HG02981 (cell line): ENCODE results near the gene NAGS.
"Not testable (repeated sequence)": the region's sequence is repeated elsewhere in the genome, so short reads cannot be mapped to it uniquely, and the experiment has no call there.

Experiments
- ATAC-seq: cut with Tn5 transposase; IDR thresholded peaks from one replicate; pipeline ENCODE4 v1.9.1; 2021; ENCODE audit warnings: mild to moderate bottlenecking, moderate library complexity; ENCODE audit not compliant: unreplicated experiment

Gene NAGS, protein sequence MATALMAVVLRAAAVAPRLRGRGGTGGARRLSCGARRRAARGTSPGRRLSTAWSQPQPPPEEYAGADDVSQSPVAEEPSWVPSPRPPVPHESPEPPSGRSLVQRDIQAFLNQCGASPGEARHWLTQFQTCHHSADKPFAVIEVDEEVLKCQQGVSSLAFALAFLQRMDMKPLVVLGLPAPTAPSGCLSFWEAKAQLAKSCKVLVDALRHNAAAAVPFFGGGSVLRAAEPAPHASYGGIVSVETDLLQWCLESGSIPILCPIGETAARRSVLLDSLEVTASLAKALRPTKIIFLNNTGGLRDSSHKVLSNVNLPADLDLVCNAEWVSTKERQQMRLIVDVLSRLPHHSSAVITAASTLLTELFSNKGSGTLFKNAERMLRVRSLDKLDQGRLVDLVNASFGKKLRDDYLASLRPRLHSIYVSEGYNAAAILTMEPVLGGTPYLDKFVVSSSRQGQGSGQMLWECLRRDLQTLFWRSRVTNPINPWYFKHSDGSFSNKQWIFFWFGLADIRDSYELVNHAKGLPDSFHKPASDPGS

GRCh38 chr17:44004077-44004760 lies at the start of gene NAGS:
Gene NAGS (plus strand): TSS chr17:44004622. CDS start chr17:44004664, 42 bp downstream.
- no peak for ATAC-seq

GRCh38 chr17:43956222-43956621 lies 48.2 kb upstream of the NAGS start:
- ATAC-seq = no peak

- no peak for ATAC-seq
Measured at GRCh38 chr17:43958748-43959352, 45.6 kb upstream of the NAGS start.

DNA sequence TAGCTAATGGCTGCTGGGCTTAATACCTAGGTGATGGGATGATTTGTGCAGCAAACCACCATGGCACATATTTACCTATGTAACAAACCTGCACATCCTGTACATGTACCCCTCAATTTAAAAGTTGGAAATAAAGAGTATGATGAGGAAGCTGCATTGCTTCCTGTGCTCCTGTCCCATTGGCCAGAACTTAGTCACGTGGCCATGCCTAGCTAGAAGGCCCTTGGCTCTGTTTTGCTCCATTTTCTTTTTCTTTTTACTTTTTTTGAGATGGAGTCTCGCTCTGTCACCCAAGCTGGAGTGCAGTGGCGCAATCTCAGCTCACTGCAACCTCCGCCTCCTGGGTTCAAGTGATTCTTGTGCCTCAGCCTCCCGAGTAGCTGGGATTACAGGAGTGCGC lies 43.1 kb upstream of the NAGS start:
- ATAC-seq = not testable (repeated sequence)

DNA sequence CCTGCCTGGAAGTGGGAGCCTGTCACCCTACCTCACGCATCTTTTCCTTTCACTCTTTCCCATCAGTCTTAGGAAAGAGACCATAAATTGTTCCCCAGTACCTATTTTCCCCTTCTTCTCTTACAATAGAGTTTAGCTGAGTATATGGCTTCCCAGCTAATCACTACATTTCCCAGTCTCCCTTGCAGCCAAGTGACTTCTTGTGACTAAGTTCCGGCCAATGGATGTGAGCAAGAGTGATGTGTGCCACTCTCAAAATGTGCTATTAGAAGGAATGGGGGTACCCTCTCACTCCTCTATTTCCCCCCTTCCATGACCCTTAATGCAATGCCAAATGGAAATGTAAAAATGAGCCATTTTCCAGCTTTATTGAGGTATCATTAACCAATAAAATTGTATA lies 42.5 kb upstream of the NAGS start:
- ATAC-seq = no peak

DNA sequence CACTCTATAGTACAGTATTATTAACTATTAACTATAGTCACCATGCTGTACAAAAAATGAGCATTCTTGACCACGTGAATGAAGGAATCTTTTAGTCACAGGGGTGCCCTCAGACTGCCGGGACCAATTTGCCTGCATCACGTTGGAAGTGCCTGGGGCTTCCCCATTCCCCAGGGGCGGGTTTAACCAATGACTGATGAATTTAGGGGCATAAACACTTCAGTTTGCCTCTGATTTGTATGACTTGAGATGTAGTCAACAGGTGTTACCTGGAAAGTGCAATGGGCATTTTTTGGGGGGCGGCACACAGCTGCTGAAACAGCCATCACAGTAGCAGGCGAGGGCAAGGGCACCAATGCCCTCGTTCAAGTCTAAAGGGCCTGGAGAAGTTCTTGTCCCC lies 41.9 kb upstream of the NAGS start:
- no peak for ATAC-seq

- ATAC-seq = no peak
Measured at GRCh38 chr17:43966276-43966675, 38.1 kb upstream of the NAGS start.

DNA sequence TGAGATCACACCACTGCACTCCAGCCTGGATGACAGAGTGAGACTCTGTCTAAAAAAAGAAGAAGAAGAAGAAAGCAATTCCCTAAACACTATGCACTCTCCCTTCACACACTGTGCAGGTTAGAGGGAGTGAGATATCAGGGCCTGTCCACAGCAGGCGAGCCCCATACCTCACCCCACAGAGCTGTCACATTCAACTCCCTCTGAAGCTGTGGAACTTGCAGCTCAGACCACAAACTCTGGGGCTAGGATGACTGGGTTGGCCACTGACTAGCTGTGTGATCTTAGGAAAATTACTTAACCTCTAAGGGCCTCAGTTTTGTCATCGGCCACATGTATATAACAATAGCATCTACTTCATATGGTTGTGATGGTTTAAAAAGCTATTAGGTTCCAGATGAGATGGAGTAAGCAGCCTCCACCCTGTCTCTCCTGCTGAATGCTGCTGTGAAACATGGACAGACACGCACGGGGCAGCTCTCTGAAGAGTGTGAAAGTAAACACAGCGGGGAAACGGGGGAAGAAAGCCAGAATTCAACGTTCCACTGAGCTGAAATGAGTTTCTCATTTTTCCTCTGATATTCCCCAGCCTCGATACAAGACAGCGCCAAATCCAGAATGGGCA lies 37.1 kb upstream of the NAGS start:
- ATAC-seq = no peak

DNA sequence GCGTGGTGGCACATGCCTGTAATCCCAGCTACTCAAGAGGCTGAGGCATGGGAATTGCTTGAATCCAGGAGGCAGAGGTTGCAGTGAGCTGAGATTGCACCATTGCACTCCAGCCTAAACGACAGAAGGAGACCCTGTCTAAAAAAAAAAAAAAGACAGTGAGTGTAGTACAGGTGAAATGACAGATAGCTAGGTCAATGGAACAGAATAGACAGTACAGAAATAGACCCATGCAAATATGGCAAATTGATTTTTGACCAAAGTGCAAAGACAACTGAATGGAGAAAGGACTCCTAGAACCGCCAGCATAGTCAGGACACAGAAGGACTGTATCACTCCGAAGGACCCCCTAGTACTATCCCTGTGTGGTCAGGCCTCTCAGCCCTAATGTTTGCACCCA lies 34.1 kb upstream of the NAGS start:
- no peak for ATAC-seq

- not testable (repeated sequence) for ATAC-seq
Measured at GRCh38 chr17:43971436-43971835, 33.0 kb upstream of the NAGS start.

DNA sequence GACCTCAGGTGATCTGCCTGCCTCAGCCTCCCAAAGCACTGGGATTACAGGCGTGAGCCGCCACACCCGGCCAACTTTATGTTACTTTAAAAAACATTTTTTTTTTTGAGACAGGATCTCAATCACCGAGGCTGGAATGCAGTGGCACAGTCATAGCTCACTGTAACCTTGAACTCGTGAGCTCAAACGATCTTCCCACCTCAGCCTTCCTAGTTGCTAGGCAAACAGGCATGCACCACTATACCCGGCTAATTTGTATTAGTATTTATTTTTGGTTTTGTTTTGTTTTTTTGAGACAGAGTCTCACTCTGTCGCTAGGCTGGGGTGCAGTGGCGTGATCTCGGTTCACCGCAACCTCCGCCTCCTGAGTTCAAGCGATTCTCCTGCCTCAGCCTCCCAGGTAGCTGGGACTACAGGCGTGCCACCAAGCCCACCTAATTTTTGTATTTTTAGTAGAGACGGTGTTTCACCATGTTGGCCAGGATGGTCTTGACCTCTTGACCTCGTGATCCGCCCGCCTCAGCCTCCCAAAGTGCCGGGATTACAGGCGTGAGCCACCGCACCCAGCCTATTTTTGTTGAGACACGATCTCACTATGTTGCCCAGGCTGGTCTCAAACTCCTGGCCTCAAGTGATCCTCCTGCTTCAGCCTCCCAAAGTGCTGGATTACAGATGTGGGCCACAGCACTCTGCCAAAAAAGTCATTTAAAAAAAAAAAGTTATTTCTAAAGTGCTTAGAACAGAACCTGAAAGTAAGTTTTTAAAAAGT lies 31.8 kb upstream of the NAGS start:
- ATAC-seq = not testable (repeated sequence)

DNA sequence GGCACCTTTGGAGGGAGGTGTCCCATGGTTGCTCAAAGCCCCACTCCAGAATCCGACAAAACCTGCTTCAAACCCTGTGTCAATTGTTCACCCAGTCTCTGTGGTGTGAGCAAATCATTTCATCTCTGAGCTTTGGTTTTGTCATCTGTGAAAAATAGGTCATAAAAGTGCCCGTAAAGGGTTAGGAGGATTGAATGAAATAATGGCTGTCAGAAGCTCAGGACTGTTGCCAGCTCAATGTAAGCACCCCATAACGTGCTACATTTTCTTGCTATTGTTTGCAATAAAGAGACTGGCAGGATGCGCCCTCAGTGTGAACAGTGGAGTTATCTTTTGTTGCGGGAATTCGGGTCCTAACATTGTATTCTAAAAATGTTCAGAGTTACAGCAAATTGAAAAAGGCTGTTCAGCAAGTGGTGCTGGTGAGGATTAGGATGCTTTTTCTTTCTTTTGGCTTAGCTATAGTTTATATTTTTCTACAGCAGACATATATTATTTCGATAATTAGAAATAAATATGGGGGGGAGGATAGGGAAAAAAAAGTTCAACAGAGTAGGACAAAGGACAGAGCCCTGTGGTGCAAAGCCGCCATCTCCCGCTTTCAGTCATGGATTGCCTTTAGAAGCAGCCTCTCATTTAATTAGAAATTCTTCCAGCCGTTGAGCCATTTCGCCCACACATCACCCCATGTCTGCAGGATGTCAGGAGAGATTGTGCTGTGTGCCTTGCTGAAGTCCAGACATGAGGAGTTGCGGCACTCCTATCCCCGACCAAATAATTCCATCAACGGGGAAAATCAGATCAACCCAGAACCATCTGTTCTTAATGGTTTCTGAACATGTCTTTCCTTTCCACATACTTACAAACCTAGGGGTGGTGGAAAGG lies 29.8 kb upstream of the NAGS start:
- ATAC-seq = no peak

DNA sequence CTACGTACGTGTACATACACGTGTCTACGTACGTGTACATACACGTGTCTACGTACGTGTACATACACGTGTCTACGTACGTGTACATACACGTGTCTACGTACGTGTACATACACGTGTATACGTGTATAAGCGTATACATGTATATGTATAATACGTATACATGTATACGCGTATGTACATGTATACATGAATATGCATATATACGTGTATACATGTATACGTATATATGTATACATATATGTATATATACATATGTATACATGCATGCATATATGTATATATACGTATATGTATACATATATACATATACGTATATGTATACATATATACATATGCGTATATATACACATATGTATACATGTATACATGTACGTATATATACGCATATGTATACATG lies 28.5 kb upstream of the NAGS start:
- ATAC-seq = no peak

DNA sequence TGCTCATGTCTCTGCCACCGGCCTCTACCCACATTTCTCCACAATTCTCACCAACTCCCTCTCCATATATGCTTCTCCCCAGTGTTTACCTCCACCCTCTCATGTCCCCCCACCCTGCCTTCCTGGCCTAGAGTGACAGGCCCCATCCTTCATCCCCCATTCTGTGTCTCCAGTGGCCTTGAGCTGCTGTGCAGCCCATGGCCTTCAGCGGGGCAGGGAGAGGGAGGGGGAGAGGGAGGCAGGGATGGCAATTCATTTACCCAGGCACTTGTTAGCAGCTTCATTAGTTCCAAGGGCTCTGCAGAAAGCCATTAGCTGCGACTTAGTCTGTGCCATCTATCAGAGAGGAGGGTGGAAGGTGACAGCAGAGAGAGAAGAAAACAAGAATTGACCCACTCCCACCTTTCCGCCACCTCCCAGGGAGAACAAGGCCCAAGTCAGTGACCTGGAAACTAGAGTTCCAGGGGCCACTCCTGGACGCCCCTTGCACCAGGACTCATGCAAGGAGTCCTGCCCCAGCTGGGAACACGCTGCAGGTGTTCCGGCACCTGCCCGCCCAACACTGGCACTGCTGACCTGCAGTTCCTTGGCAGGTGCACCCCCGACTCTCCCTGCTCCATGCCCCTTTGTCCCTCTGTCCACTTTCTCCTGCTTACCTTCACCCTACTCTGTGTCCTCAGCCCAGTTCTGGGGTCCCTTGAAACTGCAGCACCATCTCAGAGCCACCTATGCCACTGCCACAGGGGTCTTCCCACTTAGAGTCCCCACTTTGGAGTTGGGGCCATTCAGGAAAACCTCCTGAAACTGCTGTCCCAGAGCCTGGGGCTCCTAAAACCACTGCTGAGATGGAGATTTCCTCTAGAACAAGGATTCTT lies 27.2 kb upstream of the NAGS start:
- ATAC-seq = no peak

DNA sequence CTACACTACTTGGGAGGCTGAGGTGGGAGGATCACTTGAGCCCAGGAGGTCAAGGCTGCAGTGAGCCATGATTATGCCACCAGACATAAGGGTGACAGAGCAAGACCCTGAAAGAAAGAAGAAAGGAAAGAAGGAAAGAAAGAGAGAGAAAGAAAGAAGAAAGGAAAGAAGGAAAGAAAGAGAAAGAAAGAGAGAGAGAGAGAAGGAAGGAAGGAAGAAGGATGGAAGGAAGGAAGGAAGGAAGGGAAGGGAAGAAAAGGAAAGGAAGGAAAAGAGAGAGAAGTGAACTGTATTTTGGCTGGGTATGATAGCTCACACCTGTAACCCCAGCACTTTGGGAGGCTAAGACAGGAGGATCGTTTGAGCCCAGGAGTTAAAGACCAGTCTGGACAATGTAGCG lies 26.3 kb upstream of the NAGS start:
- ATAC-seq = no peak

DNA sequence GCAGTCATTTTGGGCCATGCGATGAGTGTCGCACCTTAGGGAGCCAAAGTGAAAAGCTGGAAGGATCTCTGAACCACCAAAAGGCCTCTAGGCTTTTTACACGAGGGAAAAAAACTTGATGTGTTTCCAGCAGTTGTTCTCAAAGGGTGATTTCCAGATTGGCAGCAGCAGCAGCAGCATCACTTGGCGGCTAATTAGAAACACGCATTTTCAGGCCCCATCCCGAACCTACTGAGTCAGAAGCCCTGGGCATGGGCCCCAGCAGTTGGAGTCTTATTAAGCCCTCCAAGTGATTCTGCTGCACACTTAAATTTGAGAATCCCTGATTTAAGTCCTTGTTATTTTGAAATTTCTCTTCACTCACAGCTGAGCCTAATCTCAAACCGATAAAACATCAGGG lies 25.4 kb upstream of the NAGS start:
- no peak for ATAC-seq

GRCh38 chr17:43979671-43980070 lies 24.8 kb upstream of the NAGS start:
- ATAC-seq = no peak

- ATAC-seq = no peak
Measured at GRCh38 chr17:43982171-43982570, 22.3 kb upstream of the NAGS start.

GRCh38 chr17:43983196-43983514 lies 21.3 kb upstream of the NAGS start:
- ATAC-seq = no peak
